DND-41 (cell line): ENCODE data around the gene VAV3.

Experiments used
- ATAC-seq: fragments of 200-7000 bp; cut with Tn5 transposase; 3 replicates; pipeline ENCODE4 v1.9.1; 2021; ENCODE audit warnings: low read depth; ENCODE audit not compliant: insufficient read depth
- DNase-seq: peaks from one replicate; pipeline ENCODE4 v3.0.0-alpha.2; 2020
- H2AFZ ChIP-seq: 2 replicates; pipeline ENCODE4 v1.6.0; 2012; ENCODE audit warnings: low read depth, low read length
- H3K27ac ChIP-seq: 2 replicates; pipeline ENCODE4 v1.5.1; 2012; ENCODE audit warnings: low read length, inconsistent platforms
- H3K27me3 ChIP-seq: fragments of 200-600 bp; sonication (generic); 2 replicates; pipeline ENCODE4 v1.6.0; 2012; ENCODE audit warnings: low read length, mild to moderate bottlenecking, inconsistent platforms; ENCODE audit not compliant: insufficient read depth, poor library complexity
- H3K36me3 ChIP-seq: 2 replicates; pipeline ENCODE4 v1.5.1; 2012; ENCODE audit warnings: low read length, inconsistent platforms; ENCODE audit not compliant: insufficient read depth
- H3K4me1 ChIP-seq: 2 replicates; pipeline ENCODE4 v1.5.1; 2012; ENCODE audit warnings: mild to moderate bottlenecking, low read length; ENCODE audit not compliant: insufficient read depth
- H3K4me2 ChIP-seq: 2 replicates; pipeline ENCODE4 v1.6.0; 2012; ENCODE audit warnings: mild to moderate bottlenecking, moderate library complexity, low read length, inconsistent platforms; ENCODE audit not compliant: insufficient read depth
- H3K4me3 ChIP-seq, 2 experiments: fragments of 200-600 bp in 1 of 2; shearing (Covaris generic) in 1 of 2; 2 replicates each; pipeline ENCODE4 v1.5.1; 2012 to 2016; ENCODE audit warnings: inconsistent platforms in 2 of 2, low read length in 2 of 2, mild to moderate bottlenecking in 2 of 2, low read depth in 1 of 2, moderate library complexity in 1 of 2
- H3K79me2 ChIP-seq: 2 replicates; pipeline ENCODE4 v1.6.0; 2012; ENCODE audit warnings: low read length, inconsistent platforms; ENCODE audit not compliant: insufficient read depth
- H3K9ac ChIP-seq: 2 replicates; pipeline ENCODE4 v1.6.0; 2012; ENCODE audit warnings: low read depth, mild to moderate bottlenecking, inconsistent platforms, low read length, moderate library complexity
- H3K9me3 ChIP-seq: 2 replicates; pipeline ENCODE4 v1.5.1; 2012; ENCODE audit warnings: low read length, moderate library complexity, mild to moderate bottlenecking, inconsistent platforms; ENCODE audit not compliant: insufficient read depth, severe bottlenecking
- H4K20me1 ChIP-seq: 2 replicates; pipeline ENCODE4 v1.6.0; 2012; ENCODE audit warnings: low read length; ENCODE audit not compliant: insufficient read depth
- EZH2 ChIP-seq: IDR thresholded peaks from 3 replicates; pipeline ENCODE4 v1.6.1; 2012; ENCODE audit warnings: borderline replicate concordance, low read depth, mild to moderate bottlenecking, moderate library complexity, low read length, inconsistent platforms; ENCODE audit not compliant: severe bottlenecking
- TF ChIP-seq, protein P1 (sequence below): IDR thresholded peaks from 2 replicates; pipeline ENCODE4 v1.5.1; 2012; ENCODE audit warnings: borderline replicate concordance, low read length, moderate library complexity, mild to moderate bottlenecking; ENCODE audit not compliant: poor library complexity, severe bottlenecking; ENCODE audit errors: extremely low read depth

Gene VAV3

GRCh38 chr1:107777664-107778047, 187.3 kb downstream of the VAV3 start:
- Histone ChIP-seq H3K9me3 (no peaks in the 10 kb centered on the region), H3K4me3 (no peak overlapping the region), H3K36me3 (peaks cover 26% of the 10 kb centered on the region), H3K4me2 (no peak overlapping the region), H3K9ac (no peak overlapping the region), H3K4me1 (peaks cover 7% of the 10 kb centered on the region; the same call in 1 of the 2 replicates), H3K27ac (no peak overlapping the region), H3K27me3 (no peaks in the 10 kb centered on the region), H2AFZ (no peak overlapping the region), H3K79me2 (peaks cover 16% of the 10 kb centered on the region), H4K20me1 (no peaks in the 10 kb centered on the region)
- ATAC-seq = no peak
- no peak for DNase-seq
- TF ChIP-seq EZH2 = no peak

DNA sequence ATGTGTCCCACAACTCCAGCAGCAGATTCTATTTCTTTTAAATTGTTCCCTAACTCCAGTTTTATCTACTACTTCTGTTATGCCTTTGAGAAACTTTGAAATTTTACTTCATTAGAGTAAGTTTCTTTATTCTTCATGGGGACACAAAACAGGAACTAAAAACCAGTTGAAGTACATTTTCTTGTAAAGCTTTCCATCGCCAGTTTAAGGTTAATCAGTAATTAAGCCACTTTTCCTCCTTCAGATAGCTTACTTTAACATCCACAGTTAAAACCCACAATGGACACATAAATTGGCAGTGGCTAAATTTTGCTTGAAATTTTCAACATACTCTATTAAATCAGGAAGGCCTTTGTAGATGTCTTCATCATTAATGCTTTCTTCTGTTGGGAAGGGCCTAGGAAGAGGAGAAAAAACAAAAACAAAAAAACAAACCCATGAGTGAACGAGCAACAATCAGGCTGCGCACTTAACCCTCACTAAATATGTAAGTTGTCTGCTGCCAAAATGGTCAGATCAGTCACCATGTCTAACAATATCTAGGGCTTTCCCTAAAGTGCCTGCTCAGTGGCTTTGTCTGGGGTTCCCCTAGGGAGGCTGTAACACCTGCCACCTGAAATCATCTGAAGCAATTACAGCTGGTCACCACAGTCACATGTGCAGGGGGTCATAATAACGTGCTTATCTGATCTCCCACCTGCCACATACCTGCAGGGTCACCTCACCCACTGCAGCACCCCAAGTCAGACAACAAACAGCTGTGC, 187.9 kb downstream of the VAV3 start:
- no peak overlapping the region for H3K4me3 ChIP-seq
- TF ChIP-seq EZH2 = no peak
- TF ChIP-seq, protein P1, sequence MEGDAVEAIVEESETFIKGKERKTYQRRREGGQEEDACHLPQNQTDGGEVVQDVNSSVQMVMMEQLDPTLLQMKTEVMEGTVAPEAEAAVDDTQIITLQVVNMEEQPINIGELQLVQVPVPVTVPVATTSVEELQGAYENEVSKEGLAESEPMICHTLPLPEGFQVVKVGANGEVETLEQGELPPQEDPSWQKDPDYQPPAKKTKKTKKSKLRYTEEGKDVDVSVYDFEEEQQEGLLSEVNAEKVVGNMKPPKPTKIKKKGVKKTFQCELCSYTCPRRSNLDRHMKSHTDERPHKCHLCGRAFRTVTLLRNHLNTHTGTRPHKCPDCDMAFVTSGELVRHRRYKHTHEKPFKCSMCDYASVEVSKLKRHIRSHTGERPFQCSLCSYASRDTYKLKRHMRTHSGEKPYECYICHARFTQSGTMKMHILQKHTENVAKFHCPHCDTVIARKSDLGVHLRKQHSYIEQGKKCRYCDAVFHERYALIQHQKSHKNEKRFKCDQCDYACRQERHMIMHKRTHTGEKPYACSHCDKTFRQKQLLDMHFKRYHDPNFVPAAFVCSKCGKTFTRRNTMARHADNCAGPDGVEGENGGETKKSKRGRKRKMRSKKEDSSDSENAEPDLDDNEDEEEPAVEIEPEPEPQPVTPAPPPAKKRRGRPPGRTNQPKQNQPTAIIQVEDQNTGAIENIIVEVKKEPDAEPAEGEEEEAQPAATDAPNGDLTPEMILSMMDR = no peak
- H3K27me3 ChIP-seq = no peaks in the 10 kb centered on the region
- no peak overlapping the region for H3K9ac ChIP-seq
- peaks cover 13% of the 10 kb centered on the region for H3K79me2 ChIP-seq
- DNase-seq (no peak), ATAC-seq (no peak)
- no peaks in the 10 kb centered on the region for H4K20me1 ChIP-seq
- H3K4me1 ChIP-seq = peaks cover under 1% of the 10 kb centered on the region; the same call in 1 of the 2 replicates
- H3K9me3 ChIP-seq = no peaks in the 10 kb centered on the region
- peaks cover 28% of the 10 kb centered on the region for H3K36me3 ChIP-seq
- H3K4me2 ChIP-seq = no peak overlapping the region
- H3K27ac ChIP-seq = no peak overlapping the region
- H2AFZ ChIP-seq = no peak overlapping the region

- no peaks in the 10 kb centered on the region for H3K9me3 ChIP-seq
- ATAC-seq = no peak
- H4K20me1 ChIP-seq = no peaks in the 10 kb centered on the region
- no peaks in the 10 kb centered on the region for H3K79me2 ChIP-seq
- no peak overlapping the region for H2AFZ ChIP-seq
- no peak overlapping the region for H3K9ac ChIP-seq
- H3K4me1 ChIP-seq = no peaks in the 10 kb centered on the region
- no peak overlapping the region for H3K27ac ChIP-seq
- H3K4me2 ChIP-seq = no peak overlapping the region
- TF ChIP-seq, protein P1 = no peak
- TF ChIP-seq EZH2 = no peak
- no peak for DNase-seq
- no peak overlapping the region for H3K4me3 ChIP-seq
- no peaks in the 10 kb centered on the region for H3K27me3 ChIP-seq
- H3K36me3 ChIP-seq = peaks cover 55% of the 10 kb centered on the region
Measured at GRCh38 chr1:107771377-107771776, 193.6 kb downstream of the VAV3 start.

- Histone ChIP-seq H3K27me3 (no peaks in the 10 kb centered on the region), H3K4me2 (no peak overlapping the region), H3K27ac (no peak overlapping the region), H3K9me3 (no peaks in the 10 kb centered on the region), H3K79me2 (no peaks in the 10 kb centered on the region), H3K9ac (no peak overlapping the region), H3K4me3 (no peak overlapping the region), H2AFZ (no peak overlapping the region), H3K36me3 (peaks cover 76% of the 10 kb centered on the region), H3K4me1 (no peaks in the 10 kb centered on the region), H4K20me1 (no peaks in the 10 kb centered on the region)
- DNase-seq = no peak
- TF ChIP-seq, protein P1 = no peak
- TF ChIP-seq EZH2 = no peak
- no peak for ATAC-seq
Measured at GRCh38 chr1:107767156-107767582, 197.8 kb downstream of the VAV3 start.
